ENCODE measurements around the gene ATG101.

ATG101 gene

GRCh38 chr12:52069327-52070184 lies at the start of gene ATG101:
Gene ATG101 (plus strand): TSS chr12:52069978. CDS start chr12:52073651, 3,673 bp downstream.
- peak; percentile 96 for DNase-seq (ENCODE audit: low spot score)

GRCh38 chr12:52020539-52021336 lies 49.0 kb upstream of the ATG101 start:
- DNase-seq (ENCODE audit: low spot score), result peak; percentile 70

- DNase-seq (ENCODE audit: low spot score), result no peak
Measured at GRCh38 chr12:52022841-52023181, 47.0 kb upstream of the ATG101 start.

GRCh38 chr12:52023182-52023975 lies 46.4 kb upstream of the ATG101 start:
- DNase-seq (ENCODE audit: low spot score), result peak; percentile 95

- DNase-seq (ENCODE audit: low spot score), result no peak
Measured at GRCh38 chr12:52023976-52024688, 45.6 kb upstream of the ATG101 start.

GRCh38 chr12:52024845-52025230 lies 44.9 kb upstream of the ATG101 start:
- no peak for DNase-seq (ENCODE audit: low spot score)

- no peak for DNase-seq (ENCODE audit: low spot score)
Measured at GRCh38 chr12:52026263-52026662, 43.5 kb upstream of the ATG101 start.

GRCh38 chr12:52027085-52027843 lies 42.5 kb upstream of the ATG101 start:
- no peak for DNase-seq (ENCODE audit: low spot score)

GRCh38 chr12:52029685-52030084 lies 40.1 kb upstream of the ATG101 start:
- no peak for DNase-seq (ENCODE audit: low spot score)

GRCh38 chr12:52032446-52032803 lies 37.4 kb upstream of the ATG101 start:
- peak; percentile 55 for DNase-seq (ENCODE audit: low spot score)

- peak; percentile 98 for DNase-seq (ENCODE audit: low spot score)
Measured at GRCh38 chr12:52032804-52033445, 36.9 kb upstream of the ATG101 start.

GRCh38 chr12:52033446-52034140 lies 36.2 kb upstream of the ATG101 start:
- DNase-seq (ENCODE audit: low spot score), result no peak

- no peak for DNase-seq (ENCODE audit: low spot score)
Measured at GRCh38 chr12:52035190-52035589, 34.6 kb upstream of the ATG101 start.

- no peak for DNase-seq (ENCODE audit: low spot score)
Measured at GRCh38 chr12:52035926-52036325, 33.9 kb upstream of the ATG101 start.

- DNase-seq (ENCODE audit: low spot score), result peak; percentile 94
Measured at GRCh38 chr12:52036587-52037171, 33.1 kb upstream of the ATG101 start.

GRCh38 chr12:52037248-52037861 lies 32.4 kb upstream of the ATG101 start:
- peak; percentile 77 for DNase-seq (ENCODE audit: low spot score)

- DNase-seq (ENCODE audit: low spot score), result no peak
Measured at GRCh38 chr12:52038447-52038846, 31.3 kb upstream of the ATG101 start.

- DNase-seq (ENCODE audit: low spot score), result no peak
Measured at GRCh38 chr12:52041035-52041434, 28.7 kb upstream of the ATG101 start.

- DNase-seq (ENCODE audit: low spot score), result peak; percentile 58
Measured at GRCh38 chr12:52041695-52042123, 28.1 kb upstream of the ATG101 start.

All from GM03348 (cell line).